ENCODE results near the gene ATXN10. TPM values are rescaled to one million over a fixed set of nuclear protein-coding genes. Genes with fewer than 3 reads are reported as not detected.

Gene ATXN10
- total RNA-seq, 4 donors from 2014 or later, result 79.0 to 152 (median 88.3) TPM

DNA sequence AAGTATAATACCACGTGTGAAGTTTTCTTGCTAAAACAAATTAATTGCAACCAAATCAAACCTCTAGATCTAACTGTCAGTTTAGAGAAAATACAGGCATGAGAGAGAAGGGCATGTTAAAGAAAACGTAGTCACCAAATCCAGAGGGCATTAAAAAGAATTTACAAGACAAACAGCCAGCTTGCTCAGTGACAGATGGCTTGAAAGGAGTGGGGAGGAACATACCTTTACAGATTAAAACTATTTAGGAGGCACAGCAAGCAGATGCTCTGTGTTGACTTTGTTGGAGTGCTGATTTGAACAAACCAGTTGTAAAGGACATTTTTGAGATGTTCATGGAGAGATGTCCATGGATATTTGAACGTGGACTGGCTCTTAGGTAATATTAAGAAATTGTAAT is 96.9 kb downstream of the ATXN10 start:
- H3K27ac ChIP-seq, result no peak overlapping the region
- no peaks in the 10 kb centered on the region for H3K4me1 ChIP-seq
- intact Hi-C loops (cut with DNase I), result no loop called here
- WGBS, 2 donors, result 79 to 83% methylated on average over 3 of the region's 3 CpGs
- H3K9me3 ChIP-seq, result no peaks in the 10 kb centered on the region
- TF ChIP-seq POLR2A (IDR thresholded peaks at IDR 0.05), result no peak
- TF ChIP-seq, protein P1, sequence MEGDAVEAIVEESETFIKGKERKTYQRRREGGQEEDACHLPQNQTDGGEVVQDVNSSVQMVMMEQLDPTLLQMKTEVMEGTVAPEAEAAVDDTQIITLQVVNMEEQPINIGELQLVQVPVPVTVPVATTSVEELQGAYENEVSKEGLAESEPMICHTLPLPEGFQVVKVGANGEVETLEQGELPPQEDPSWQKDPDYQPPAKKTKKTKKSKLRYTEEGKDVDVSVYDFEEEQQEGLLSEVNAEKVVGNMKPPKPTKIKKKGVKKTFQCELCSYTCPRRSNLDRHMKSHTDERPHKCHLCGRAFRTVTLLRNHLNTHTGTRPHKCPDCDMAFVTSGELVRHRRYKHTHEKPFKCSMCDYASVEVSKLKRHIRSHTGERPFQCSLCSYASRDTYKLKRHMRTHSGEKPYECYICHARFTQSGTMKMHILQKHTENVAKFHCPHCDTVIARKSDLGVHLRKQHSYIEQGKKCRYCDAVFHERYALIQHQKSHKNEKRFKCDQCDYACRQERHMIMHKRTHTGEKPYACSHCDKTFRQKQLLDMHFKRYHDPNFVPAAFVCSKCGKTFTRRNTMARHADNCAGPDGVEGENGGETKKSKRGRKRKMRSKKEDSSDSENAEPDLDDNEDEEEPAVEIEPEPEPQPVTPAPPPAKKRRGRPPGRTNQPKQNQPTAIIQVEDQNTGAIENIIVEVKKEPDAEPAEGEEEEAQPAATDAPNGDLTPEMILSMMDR (IDR thresholded peaks at IDR 0.05), result no peak
- H3K27me3 ChIP-seq, result no peaks in the 10 kb centered on the region
- H3K36me3 ChIP-seq, result peaks cover 0 to 41% (median 5%) of the 10 kb centered on the region in 3 donors
- H3K4me3 ChIP-seq, result no peak overlapping the region
- DNase-seq, result no peak

DNA sequence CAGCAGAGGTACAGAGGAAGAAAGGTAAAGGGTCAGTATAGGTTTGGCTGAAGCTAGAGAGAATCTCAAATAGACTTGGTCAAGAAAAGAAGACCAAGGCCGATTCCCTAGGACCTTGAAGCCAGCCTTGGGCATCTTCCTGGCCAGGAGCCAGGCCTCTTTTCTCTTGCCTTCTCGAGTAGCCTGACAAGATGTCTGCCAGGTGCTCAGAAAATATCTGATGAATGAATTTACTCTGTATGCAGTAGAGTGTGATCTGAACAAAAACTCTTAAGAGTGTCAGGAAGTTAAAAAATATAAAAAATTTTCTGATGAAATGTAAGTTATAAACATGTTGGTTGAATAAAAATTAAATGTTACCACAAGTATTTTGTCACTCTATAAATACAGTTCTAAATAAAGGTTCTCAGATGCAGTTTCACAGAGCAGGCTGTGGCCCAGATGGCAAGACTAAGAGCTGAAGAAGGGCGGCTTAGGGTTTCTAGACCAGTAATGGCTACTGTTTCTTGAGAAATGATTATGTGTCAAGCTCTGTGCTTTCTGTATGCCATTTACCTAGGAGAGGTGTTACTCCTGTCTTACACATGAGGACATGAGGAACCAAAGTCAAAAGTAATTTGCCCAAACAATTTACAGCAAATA is 98.1 kb downstream of the ATXN10 start:
- 73 to 74% methylated on average over 3 of the region's 3 CpGs for whole genome bisulfite sequencing, 2 donors
- Histone ChIP-seq H3K9me3 (no peaks in the 10 kb centered on the region), H3K27ac (no peak overlapping the region), H3K4me1 (no peaks in the 10 kb centered on the region), H3K4me3 (no peak overlapping the region), H3K27me3 (no peaks in the 10 kb centered on the region), H3K36me3 (peaks cover 0 to 41% (median 5%) of the 10 kb centered on the region in 3 donors)
- no peak for TF ChIP-seq POLR2A (IDR thresholded peaks at IDR 0.05)
- TF ChIP-seq, protein P1 (IDR thresholded peaks at IDR 0.05), result no peak
- no peak for DNase-seq
- intact Hi-C loops (cut with DNase I), result no loop called here

DNA sequence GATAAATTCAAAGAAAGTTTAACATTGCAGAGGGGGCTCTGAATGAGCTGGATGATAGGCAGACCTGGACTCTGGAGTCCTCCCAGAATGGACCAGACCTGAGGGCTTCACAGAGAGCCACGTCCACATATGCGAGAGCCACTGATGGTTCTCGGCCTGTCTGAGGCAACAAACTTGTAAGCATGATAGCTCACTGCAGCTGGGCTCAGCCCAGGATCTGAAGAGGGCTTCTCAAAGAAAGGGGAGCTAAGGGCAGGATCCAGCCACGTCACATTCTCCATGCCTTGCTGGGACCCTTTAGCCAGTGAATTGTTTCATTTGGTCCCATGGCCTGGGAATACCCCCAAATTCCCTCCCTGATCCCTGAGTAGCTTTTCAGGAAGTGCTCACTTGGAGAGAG is 98.9 kb downstream of the ATXN10 start:
- intact Hi-C loops (cut with DNase I), result no loop called here
- H3K27me3 ChIP-seq, result no peaks in the 10 kb centered on the region
- no peaks in the 10 kb centered on the region for H3K4me1 ChIP-seq
- no peak overlapping the region for H3K27ac ChIP-seq
- no peaks in the 10 kb centered on the region for H3K9me3 ChIP-seq
- DNase-seq, result no peak
- TF ChIP-seq, protein P1 (IDR thresholded peaks at IDR 0.05), result no peak
- TF ChIP-seq POLR2A (IDR thresholded peaks at IDR 0.05), result no peak
- WGBS, 2 donors, result 67 to 90% methylated on average over 3 to 4 of the region's 4 CpGs
- H3K4me3 ChIP-seq, result no peak overlapping the region
- peaks cover 0 to 33% (median 0%) of the 10 kb centered on the region in 3 donors for H3K36me3 ChIP-seq

DNA sequence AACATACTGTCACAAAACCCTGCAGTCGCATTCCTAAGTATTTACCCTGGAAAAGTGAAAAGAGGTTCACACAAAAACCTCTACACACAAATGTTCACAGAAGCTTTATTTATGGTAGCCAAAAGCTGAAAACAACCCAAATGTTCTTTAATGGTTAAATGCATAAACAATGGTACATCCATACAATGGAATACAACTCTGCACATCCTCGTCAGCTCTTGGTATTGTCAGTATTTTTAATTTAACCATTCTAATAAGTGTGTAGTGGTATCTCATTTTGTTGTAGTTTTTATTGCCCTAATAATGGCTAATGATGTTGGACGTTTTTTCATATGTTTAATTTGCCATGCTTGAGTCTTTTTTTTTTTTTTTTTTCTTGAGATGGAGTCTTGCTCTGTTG is 99.4 kb downstream of the ATXN10 start:
- H3K27me3 ChIP-seq, result no peaks in the 10 kb centered on the region
- peaks cover 0 to 1% (median 0%) of the 10 kb centered on the region in 3 donors for H3K4me1 ChIP-seq
- no peak for DNase-seq
- no peaks in the 10 kb centered on the region for H3K9me3 ChIP-seq
- H3K36me3 ChIP-seq, result peaks cover 0 to 29% (median 0%) of the 10 kb centered on the region in 3 donors
- no peak overlapping the region for H3K4me3 ChIP-seq
- H3K27ac ChIP-seq, result no peak overlapping the region
- TF ChIP-seq POLR2A (IDR thresholded peaks at IDR 0.05), result no peak
- TF ChIP-seq, protein P1 (IDR thresholded peaks at IDR 0.05), result no peak
- intact Hi-C loops (cut with DNase I), result no loop called here
- 88 to 93% methylated on average over 3 of the region's 3 CpGs for WGBS, 2 donors

DNA sequence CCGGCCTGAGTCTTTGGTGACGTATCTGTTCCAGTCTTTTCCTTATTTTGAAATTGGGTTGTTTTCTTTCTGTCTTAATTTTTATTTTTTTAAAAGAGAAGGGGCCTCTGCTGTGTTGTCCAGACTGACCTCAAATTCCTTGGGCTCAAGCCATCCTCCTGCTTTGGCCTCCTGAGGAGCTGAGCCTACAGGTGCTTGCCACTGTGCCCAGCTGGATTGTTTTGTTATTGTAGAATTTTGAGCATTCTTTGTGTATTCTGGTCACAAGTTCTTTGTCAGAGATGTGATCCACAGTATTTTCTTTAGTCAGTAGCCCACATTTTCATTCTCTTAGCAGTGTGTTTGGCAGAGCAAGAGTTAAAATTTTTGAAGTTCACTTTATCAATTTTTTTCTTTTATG is 100.1 kb downstream of the ATXN10 start:
- WGBS, 2 donors, result 90 to 96% methylated on average over 2 of the region's 2 CpGs
- peaks cover 0 to 27% (median 0%) of the 10 kb centered on the region in 3 donors for H3K36me3 ChIP-seq
- intact Hi-C loops (cut with DNase I), result no loop called here
- no peak for DNase-seq
- H3K27ac ChIP-seq, result no peak overlapping the region
- TF ChIP-seq POLR2A (IDR thresholded peaks at IDR 0.05), result no peak
- TF ChIP-seq, protein P1 (IDR thresholded peaks at IDR 0.05), result no peak
- H3K27me3 ChIP-seq, result no peaks in the 10 kb centered on the region
- H3K9me3 ChIP-seq, result no peaks in the 10 kb centered on the region
- H3K4me3 ChIP-seq, result no peak overlapping the region
- peaks cover 0 to 7% (median 0%) of the 10 kb centered on the region in 3 donors for H3K4me1 ChIP-seq

All from esophagus squamous epithelium (tissue), 5 donors.